Tibial nerve (tissue), 3 donors: ENCODE results near the gene TTC3.

Experiments
- POLR2A ChIP-seq, 2 donors: fragments of 450-650 bp; IDR thresholded peaks; one replicate each; pipeline ENCODE4 v1.6.1; 2017; ENCODE audit warnings: antibody characterized with exemption in 2 of 2, mild to moderate bottlenecking in 2 of 2, moderate library complexity in 2 of 2
- TF ChIP-seq, protein P1 (sequence below), 5 experiments: fragments of 200-600 bp in 3 of 5; fragments of 450-650 bp in 2 of 5; sonication (generic) in 3 of 5; IDR thresholded peaks; one replicate each; pipeline ENCODE4 v1.5.1; 2016 to 2019; ENCODE audit warnings: antibody characterized with exemption in 5 of 5, mild to moderate bottlenecking in 3 of 5, moderate library complexity in 2 of 5

DNA sequence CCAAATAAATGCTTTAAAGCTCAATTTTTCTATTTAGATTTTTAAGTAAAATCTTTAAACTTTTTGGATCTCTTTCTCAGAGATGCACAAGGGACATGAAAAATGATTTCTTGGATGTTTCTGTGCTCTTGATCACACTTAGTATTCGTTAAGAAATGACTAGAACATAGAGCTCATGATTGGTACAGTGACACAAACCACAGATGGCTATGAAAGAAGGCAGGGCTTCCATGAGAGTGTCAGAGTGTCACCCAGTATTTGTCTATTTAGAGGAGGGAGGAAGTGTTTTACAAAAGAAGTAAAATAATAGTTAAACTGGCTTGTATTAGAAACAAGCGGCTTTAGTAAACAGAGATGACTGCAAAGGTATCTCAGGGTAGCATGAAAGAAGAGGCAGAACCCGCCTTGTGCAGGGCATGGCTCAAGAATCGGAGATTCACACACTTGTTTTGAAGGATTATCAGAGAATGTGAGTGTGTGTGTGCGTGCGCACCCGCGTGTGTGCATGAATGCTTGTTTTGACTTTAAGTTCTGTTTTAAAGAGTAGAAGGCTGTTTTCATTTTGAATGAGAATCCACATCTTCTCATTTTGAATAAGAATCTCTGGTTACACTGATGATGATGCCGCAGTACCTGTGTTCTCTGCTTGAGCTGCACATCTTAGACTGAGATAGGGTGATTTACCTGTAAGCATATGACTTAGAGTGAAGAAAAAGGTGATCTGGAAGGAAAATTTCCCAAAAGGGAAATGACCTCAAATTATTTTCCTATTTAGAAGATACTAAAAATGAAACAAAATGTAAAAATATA, 111.9 kb downstream of the TTC3 start:
- TF ChIP-seq, protein P1, sequence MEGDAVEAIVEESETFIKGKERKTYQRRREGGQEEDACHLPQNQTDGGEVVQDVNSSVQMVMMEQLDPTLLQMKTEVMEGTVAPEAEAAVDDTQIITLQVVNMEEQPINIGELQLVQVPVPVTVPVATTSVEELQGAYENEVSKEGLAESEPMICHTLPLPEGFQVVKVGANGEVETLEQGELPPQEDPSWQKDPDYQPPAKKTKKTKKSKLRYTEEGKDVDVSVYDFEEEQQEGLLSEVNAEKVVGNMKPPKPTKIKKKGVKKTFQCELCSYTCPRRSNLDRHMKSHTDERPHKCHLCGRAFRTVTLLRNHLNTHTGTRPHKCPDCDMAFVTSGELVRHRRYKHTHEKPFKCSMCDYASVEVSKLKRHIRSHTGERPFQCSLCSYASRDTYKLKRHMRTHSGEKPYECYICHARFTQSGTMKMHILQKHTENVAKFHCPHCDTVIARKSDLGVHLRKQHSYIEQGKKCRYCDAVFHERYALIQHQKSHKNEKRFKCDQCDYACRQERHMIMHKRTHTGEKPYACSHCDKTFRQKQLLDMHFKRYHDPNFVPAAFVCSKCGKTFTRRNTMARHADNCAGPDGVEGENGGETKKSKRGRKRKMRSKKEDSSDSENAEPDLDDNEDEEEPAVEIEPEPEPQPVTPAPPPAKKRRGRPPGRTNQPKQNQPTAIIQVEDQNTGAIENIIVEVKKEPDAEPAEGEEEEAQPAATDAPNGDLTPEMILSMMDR (IDR thresholded peaks at IDR 0.05) = no peak
- no peak for TF ChIP-seq POLR2A (IDR thresholded peaks at IDR 0.05)
